ENCODE results near the gene SMIM33.
"Not testable (repeated sequence)": the region's sequence is repeated elsewhere in the genome, so short reads cannot be mapped to it uniquely, and the experiment has no call there.

SMIM33 gene

GRCh38 chr5:139482890-139483208, 12.0 kb downstream of the SMIM33 start:
- peak; percentile 65 to 71 for DNase-seq

GRCh38 chr5:139486201-139486600, 15.4 kb downstream of the SMIM33 start:
- DNase-seq, result no peak

GRCh38 chr5:139488260-139488659, 17.5 kb downstream of the SMIM33 start:
- no peak for DNase-seq

- DNase-seq, result no peak
Measured at GRCh38 chr5:139492700-139493192, 21.9 kb downstream of the SMIM33 start.

GRCh38 chr5:139494256-139494655, 23.5 kb downstream of the SMIM33 start:
- no peak for DNase-seq

GRCh38 chr5:139494832-139495231, 24.0 kb downstream of the SMIM33 start:
- DNase-seq, result no peak

GRCh38 chr5:139495638-139496435, 25.0 kb downstream of the SMIM33 start:
- peak in 1 of 2 experiments; percentile 35 for DNase-seq

GRCh38 chr5:139501381-139501780, 30.6 kb downstream of the SMIM33 start:
- no peak for DNase-seq

GRCh38 chr5:139503036-139503817, 32.4 kb downstream of the SMIM33 start:
- DNase-seq, result not testable (repeated sequence)

GRCh38 chr5:139503879-139504278, 33.1 kb downstream of the SMIM33 start:
- not testable (repeated sequence) for DNase-seq

- not testable (repeated sequence) for DNase-seq
Measured at GRCh38 chr5:139504722-139505121, 33.9 kb downstream of the SMIM33 start.

GRCh38 chr5:139512786-139513390, 42.1 kb downstream of the SMIM33 start:
- DNase-seq, result no peak

- peak; percentile 83 to 85 for DNase-seq
Measured at GRCh38 chr5:139513434-139513833, 42.6 kb downstream of the SMIM33 start.

- DNase-seq, result no peak
Measured at GRCh38 chr5:139513852-139514485, 43.2 kb downstream of the SMIM33 start.

GRCh38 chr5:139514486-139514856, 43.7 kb downstream of the SMIM33 start:
- peak in 1 of 2 experiments; percentile 54 for DNase-seq

GRCh38 chr5:139517683-139518564, 47.1 kb downstream of the SMIM33 start:
- peak; percentile 95 to 96 for DNase-seq
